GM18511 (cell line): Measurements from ENCODE around the gene PFKP.

Experiments used
- ATAC-seq: cut with Tn5 transposase; IDR thresholded peaks from one replicate; pipeline ENCODE4 v1.9.1; 2021; ENCODE audit warnings: mild to moderate bottlenecking, moderate library complexity; ENCODE audit not compliant: unreplicated experiment

The PFKP gene

DNA sequence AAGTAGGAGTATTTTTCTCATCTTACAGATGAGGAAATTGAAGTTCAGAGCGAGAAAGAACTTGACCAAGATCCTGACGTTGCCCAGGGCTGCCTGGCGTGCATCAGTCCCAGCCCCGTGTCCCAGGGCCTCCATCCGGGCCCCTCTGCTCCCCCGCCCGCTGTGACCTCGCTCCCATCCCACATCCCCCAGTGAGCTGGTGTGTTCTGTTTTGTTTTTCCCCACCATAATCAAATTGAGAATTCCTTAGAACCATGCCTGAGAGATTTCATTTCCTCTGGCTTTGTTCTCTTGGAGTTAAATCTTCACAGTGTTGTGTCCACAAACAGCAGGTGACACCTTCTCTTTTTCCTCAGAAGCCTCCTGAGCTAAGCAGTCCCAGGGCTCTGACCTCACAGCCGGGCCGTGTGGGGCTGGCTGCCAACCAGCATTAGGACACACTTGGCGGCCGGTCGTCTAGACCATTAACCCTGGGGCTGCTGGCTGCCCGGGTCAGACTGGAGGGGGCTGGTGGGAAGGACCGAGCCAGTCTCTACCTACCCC, 44.3 kb downstream of the PFKP start:
- no peak for ATAC-seq

DNA sequence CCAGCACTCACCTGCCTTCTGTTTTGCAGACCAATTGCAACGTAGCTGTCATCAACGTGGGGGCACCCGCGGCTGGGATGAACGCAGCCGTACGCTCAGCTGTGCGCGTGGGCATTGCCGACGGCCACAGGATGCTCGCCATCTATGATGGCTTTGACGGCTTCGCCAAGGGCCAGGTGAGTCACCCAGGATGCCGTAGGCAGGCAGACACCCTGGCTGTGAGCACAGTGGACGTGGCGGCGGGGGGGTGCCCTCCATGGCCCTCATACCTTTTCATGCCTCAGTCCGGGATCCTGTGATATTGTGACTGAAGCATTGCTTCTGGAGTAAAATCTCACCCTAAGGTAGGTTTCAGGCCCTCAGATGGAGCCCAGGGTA, 46.0 kb downstream of the PFKP start:
- no peak for ATAC-seq

DNA sequence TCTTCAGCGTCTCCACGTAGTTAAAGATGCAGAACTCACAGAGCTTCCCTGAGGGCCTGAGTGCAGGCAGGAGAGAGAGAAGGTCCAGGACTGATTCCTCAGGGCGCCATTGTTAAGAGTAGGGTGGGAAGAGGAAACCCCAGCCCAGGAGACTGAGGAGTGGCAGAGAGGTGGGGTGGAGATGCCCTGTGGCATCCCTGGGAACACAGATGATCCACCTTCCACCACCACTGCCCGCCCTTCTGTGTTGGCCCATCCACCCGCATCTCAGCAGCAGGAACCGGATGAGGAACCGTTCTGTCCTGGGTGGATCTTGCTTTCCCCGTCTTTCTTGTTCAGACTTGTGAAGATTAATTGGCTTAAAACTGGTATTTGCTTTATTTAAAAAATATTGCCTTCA, 48.3 kb downstream of the PFKP start:
- ATAC-seq = no peak

DNA sequence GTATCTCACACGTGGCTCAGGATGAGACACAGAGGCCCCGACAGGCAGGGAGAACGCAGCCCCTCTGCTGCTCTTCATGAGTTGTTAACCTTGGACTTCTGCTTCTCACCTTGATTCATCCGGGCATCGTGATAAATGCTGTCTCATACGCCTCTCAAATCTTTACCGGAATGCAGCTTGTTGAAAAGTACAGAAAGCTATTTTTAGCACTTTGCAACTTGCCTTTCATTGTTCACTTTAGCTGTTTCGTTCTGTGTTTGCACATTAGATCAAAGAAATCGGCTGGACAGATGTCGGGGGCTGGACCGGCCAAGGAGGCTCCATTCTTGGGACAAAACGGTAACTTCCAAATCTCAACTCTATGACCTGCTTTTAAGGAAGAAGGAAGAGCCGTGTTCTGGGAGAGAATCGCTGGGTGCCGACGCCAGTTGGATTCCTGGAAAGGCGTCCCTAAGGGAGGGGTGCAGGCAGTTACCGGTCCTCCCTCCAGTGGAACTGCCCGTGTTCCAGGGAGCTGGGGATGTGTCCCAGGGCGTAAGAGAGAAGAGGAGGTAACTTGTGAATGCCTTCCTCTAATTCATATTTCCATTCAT, 49.3 kb downstream of the PFKP start:
- ATAC-seq = no peak

DNA sequence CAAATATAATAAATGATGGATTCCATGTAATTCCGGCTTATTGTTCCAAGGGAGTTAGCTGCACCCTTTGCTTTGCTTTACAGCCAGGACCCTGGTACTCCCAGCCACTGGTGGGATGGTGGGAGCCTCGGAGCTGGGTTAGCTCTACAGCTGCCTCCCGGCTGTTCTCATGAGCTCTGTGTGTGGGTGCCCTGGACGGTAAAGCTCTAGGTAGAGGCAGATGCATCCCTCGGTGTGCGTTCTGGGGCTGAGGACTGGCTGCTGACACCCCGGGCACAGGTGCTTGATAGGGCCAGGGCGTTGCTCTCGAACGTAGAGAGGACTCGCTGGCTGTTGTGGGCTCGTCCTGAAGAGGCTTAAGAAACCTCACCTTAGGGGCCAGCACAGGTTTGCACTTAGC, 50.1 kb downstream of the PFKP start:
- ATAC-seq = no peak

DNA sequence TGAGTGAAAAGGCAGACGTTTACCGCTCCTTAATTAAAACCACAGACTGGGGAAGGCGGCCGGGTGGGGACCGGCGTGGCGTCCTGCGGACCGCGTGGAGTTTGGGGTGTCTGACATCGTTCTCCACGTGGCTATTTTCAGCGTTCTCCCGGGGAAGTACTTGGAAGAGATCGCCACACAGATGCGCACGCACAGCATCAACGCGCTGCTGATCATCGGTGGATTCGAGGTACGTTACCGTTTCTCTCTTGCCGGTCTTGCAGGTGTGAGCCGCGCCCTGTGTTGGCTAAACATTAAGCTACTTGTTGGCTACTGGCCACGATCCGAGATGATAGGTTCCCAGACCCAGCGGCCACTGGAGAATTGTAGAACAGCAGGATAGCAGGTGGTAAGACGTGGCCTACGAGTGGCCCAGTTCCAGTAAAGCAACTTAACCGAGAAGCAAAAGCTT, 51.3 kb downstream of the PFKP start:
- no peak for ATAC-seq

DNA sequence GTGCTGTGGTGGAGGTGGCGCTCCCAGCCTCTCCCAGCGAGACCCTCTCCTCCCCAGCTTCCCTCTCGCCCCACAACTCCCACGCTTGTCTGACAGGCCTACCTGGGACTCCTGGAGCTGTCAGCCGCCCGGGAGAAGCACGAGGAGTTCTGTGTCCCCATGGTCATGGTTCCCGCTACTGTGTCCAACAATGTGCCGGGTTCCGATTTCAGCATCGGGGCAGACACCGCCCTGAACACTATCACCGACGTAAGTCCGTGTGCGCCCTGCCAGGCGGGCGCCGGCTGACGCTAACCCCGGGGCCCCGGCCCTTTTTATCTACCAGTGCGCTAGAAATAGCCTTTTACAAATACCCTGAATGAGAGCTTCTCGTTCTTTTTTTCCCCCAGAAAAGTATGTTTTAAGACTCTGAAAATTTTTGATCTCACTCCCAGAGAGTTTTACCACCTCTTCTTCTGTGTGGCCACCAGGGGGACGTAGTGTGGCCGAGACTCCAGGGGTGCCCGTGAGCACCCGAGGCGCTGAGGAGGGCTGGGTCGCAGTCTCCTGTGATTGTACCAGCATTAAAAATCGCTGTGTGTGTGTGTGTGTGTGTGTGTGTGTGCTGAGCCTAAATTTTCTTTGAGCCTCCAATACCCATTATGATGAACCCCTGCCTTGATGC, 52.6 kb downstream of the PFKP start:
- ATAC-seq = no peak

DNA sequence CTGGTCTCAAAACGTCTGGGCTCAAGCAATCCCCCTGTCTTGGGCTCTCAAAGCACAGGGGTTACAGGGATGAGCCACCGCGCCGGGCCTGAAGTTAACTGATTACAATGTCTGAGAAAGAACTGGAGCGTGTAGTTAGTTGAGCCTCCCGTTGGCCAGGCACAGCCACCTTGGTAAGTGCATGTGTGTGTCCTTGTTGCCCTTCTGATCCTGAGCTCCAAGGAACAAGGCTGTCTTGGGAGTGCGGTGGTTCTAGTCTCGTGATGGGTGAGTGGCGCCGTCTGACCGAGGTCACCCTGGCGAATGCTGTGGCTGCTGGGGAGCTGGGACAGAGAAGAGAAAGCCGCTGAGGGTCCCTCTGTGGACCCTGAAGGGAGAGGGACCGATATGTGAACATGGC, 54.7 kb downstream of the PFKP start:
- ATAC-seq = no peak

DNA sequence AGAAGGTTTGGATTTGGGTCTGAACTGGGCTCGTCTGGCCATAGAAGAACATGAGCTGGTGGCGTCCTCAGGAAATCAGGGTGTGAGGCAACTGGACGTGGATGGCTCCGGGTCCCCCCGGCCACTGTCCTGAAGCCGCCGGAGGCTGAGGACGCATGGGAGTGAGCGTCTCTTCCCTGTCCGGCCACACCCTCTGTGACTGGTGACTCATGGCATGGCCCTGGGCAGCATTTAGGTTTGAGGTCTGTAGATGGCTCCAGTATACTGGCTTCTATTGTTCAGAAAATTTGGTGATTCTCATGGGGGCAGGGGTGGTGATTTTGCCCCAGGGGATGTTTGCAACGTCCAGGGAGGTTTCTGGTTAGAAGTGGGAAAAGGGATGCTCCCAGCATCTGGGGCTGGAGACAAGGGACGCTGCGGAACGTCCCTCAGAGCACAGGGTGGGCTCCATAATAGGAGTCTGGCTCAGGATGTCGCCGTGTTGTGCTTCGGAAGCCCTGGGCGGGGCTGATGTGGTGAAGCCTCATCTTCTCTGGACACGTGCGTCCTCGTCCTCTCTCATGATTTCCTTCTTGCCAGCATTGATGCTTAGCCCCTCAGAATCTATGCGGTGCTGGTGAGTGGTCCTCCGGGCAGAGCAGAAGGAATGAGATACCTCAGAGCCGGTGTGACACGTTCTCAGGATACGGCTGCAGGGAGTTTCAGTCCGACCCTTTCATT, 55.3 kb downstream of the PFKP start:
- ATAC-seq = no peak

DNA sequence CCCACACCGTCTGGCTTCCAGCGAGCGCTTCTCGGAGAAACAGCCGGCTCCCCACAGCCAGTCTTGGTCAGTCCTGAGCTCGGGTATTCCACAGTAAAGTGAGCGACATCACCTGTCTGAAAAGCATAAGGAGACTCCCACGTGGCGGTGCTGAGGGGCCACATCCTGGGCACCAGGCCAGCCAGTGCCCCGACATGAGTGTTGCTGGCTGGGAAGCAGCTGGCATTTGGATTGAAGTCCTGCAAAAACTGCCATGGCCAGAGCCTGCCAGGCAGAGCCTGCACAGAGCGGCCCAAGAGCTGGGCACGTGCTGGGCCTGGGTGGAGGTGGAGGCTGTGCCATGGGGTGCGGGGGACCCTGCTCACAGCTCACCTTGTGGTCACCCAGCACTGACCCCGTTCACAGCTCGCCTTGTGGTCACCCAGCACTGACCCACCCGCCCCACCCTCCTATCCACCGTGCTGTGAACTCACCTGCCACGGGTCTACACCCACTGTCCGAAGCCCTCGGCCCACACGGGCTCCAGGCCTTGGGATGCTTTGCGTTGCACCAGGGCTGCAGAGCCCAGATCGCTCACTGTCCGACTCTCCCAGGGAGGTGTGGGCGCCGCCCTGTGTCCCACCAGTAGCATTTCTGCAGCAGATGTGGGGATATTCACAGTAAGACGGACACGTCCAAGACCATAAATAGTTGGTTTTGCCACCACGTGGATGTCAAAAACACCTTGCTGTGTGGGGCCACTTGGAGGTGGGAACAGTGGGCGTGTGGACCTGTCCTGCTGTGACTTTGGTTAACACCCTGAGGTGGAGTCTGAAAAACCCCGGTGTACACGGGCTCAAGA, 56.4 kb downstream of the PFKP start:
- no peak for ATAC-seq

DNA sequence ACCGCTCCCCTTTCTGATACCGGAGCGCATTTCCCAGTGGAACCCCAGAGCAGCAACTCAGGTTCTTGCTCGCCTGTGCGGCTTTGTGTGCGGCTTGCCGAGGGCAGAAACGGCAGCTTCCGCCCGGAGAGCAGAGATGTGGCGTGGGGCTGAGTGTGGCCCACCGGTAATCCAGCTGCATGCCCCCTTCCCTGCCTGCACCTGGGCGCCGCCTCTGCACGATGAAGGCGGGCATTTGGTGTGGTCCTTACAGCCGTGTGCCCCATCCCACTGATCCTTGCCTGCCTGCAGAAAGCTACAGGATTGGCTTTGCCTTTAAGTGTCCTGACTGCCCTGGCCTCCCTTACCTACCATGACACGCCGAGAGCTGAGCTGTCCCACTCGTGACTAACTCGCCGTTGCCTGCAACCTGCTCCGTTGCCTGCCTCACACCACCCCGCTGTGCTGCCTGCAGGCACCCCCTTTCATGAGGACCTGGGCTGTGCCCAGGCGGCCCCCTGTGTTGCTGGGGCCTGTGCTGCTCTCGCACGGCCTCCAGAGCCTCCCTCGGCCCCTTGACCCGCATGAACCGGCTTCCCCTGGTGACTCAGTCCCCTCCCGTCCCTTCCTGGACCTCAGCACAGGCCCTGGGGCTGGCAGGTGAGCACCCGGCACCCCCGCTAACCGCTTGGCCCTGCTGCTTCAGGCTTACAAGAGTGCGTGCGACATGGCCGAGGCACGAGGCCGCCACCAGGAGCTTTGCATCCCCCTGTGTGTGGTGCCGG, 57.2 kb downstream of the PFKP start:
- no peak for ATAC-seq

DNA sequence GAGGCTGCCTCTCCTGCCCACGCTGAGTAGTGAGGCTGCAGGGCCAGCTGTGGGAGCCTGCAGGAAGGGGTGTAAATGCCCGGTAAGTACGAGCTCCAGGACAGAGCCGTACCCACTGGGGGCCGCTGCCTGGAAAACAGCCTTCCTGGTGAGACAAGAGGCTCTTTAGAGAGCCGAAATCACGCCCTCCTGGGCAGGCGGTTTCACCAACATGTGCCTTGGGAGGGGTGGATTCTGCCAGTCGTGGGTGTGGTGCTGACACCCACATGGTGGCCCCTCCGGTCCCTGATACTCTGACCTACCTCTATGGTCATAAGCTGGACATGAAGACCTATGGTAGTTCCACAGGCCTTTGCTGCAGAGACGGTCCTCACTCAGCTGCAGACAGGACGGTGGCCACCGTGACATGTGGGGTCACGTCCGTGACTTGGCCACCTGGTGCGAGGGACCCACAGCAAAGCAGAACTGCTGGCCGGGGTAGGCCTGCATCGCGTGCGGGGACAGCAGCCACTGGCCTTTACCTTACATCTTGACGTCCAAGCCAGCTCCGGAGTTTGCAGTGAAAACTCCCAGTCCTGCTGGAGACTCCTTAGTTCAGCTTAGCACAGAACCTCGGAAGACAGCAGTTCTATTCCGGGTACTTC, 58.3 kb downstream of the PFKP start:
- ATAC-seq = no peak

DNA sequence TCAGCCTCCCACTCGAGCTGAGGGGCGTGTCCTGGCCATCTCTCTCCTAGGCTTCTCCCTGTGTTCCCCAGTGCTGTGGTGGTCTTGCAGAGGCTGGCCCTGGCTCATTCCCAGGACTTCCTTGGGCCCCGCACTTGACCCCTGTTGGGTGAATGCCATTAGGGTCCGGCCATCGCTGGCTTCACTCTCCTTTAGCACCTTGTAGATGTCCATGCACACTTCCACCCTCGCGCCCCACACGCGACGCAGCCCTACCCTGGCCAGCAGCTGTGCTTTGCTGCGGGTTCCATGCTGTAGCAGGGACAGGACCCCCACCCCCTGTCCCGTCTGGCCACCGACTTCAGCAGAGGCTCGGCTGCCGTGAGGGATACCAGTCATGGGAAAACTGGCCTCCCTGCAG, 58.9 kb downstream of the PFKP start:
- no peak for ATAC-seq

DNA sequence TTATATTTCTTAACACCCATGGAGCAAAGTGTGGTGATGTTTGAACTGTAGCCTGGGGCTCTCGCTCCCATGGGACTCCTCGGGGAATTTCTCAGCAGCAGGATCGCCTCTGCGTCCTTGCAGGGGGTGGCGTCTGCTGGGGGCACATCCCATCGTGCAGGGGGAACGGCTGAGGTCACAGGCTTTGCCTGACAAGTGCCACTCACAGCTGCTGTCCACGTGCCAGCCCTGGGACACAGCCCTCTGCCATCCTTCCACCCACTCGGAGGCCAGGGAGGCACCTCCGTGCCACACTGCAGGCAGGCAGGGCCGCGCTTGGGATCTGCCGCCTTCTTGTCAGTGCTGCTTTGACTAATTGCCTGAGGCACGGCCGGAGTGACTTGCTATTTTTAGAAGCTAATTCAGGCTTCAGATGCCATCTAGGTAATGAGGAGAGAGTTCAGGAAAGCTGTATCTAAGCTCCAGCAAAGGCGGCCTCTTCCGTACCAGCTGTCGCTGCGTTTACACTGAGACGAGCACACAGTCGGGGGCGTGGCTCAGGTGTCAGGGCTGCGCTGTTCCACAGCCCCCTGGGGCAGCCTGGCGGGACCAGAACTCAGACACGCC, 59.5 kb downstream of the PFKP start:
- no peak for ATAC-seq

DNA sequence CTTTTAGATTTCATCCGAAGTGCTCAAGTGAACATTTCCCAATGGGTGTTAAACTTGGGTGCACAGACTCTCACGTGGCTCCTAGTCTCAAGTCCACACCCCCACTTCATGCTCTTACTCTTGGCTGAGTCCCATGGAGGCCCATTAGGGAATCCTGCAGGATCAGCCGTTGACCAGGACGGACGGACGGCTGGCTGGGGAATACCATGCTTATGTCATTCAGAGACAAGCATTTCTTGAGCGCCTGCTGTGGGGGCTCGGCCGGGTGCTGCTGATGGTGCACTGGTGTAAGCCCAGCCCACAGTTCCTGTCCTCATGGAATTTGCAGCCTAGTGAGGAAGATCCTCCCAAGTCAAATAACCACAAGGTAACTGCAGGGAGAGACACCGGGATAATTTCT, 60.6 kb downstream of the PFKP start:
- ATAC-seq = no peak

DNA sequence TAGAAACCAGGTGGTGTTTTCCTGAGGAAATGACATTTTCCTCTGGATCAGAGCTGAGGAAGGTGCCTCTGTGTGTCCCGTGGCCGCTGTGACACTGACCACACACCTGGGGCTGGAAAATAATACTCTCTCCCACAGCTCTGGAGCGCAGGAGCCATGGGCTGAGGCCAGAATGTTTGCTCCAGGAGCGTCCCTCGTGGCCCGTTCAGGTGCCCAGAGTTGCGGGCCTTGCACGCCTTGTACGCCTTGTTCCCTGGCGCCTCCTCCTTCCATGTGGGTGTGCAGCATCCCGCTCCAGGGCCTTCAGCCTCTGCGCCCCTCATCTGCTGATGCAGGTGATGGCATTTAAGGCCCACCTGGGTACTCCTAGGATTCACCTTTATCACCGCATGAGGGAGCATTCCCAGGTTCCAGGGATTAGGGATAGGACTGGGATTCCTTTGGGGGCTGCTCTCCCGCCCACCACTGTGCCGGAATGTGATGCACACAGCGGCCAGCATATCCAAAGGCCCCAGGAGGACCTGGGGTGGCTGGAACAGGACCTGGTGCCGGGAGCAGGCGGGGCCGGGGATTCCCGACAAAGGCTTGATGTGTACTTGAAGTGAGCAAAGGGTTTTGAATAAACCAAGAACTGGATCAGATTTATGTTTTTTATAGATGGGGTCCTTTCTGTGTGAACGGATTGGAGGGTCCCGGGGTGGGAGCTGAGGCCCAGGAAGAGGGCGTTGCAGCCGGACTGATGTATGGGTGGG, 61.2 kb downstream of the PFKP start:
- ATAC-seq = no peak

DNA sequence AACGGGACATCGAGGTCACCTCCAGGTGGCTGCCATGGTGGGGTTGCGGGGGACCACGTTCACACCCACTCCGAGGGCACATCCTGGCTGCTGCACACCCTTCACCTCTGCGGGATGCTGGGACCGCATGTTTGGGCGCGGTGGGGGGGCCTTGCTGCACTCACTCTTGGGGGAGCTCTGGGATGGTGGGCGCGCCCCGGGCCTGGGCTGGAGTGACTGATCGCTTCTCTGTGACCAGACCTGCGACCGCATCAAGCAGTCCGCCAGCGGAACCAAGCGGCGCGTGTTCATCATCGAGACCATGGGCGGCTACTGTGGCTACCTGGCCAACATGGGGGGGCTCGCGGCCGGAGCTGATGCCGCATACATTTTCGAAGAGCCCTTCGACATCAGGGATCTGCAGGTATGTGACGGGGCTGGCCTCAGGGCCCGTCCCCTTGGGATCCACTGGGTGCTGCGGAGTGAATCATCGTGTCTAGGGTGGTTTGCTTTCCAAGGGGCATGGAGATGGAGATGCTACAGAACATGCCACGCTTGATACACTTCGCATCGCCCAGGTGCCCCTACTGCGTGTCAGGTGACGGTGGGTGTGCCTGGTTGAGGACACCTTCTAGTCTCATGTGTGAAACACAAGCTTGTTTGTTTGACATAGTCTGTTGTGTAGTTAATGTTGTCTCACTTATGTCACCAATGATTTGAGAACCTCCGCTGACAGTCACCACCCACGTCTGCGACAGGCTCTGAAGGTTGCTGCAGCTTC, 62.4 kb downstream of the PFKP start:
- ATAC-seq = no peak

DNA sequence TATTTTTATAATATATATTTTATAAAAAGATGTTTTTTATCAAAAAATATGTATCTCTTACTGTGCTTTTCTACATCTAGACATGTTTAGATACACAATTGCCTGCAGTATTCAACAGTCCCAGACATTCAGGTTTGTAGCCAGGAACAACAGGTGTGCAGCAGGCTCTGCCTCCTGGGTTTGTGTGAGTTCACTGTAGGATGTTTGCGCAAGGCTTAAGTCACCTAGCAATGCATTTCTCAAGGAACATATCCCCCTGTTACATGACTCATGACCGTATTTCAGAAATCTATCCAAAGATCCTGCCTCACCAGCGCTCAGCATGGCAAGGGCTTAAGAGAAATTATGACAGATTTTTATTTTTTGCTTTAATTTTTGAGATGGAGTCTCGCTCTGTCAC, 63.8 kb downstream of the PFKP start:
- no peak for ATAC-seq
